Measurements from ENCODE around the gene LILRB5. TPM values are rescaled to one million over a fixed set of nuclear protein-coding genes. Genes with fewer than 3 reads are reported as not detected.

LILRB5 gene
- total RNA-seq, 1 experiment from 2014 or later = not detected

GRCh38 chr19:54254195-54254906, 2.7 kb downstream of the LILRB5 start:
- Histone ChIP-seq H3K4me1 (ENCODE audit: control insufficient read depth in 1 of 2, insufficient read depth in 2 of 2, low read length in 2 of 2) (no peaks in the 10 kb centered on the region), H3K36me3 (ENCODE audit: control insufficient read depth in 1 of 2, insufficient read depth in 2 of 2, low read length in 2 of 2) (no peaks in the 10 kb centered on the region), H3K9me3 (ENCODE audit: control insufficient read depth in 1 of 2, insufficient read depth in 1 of 2, low read depth in 1 of 2, low read length in 2 of 2) (no peaks in the 10 kb centered on the region), H4K20me1 (ENCODE audit: insufficient read depth) (no peaks in the 10 kb centered on the region), H3K27ac (ENCODE audit: low read depth, low read length) (no peak overlapping the region), H3K9ac (ENCODE audit: low read length) (no peak overlapping the region), H3K4me3 (replicated peaks in 1 of 2; ENCODE audit: low read depth in 1 of 2, low read length in 2 of 2) (no peak overlapping the region), H3K79me2 (ENCODE audit: insufficient read depth, low read length) (no peaks in the 10 kb centered on the region), H3K9me2 (ENCODE audit: insufficient read depth) (no peaks in the 10 kb centered on the region), H2AFZ (ENCODE audit: low read depth, low read length, poor library complexity, severe bottlenecking) (no peak overlapping the region), H3K27me3 (ENCODE audit: insufficient read depth, low read length) (peaks cover 14% of the 10 kb centered on the region), H3K4me2 (ENCODE audit: low read length) (no peak overlapping the region)
- POLR2A ChIA-PET = no interaction called here
- CTCF ChIA-PET = no interaction called here
- RAD21 ChIA-PET (ENCODE audit: low non-redundant PET in 1 of 2, low total read pairs in 2 of 2, uncharacterized antibody in 2 of 2, unreplicated experiment in 2 of 2) = no interaction called here
- no peak for DNase-seq (ENCODE audit: low read depth, low spot score)
- intact Hi-C loops (cut with micrococcal nuclease) = no loop called here
- BruUV-seq (replicated peaks) = no TSS peak
- no peak for ATAC-seq
- no peak for TF ChIP-seq ELF1 (IDR thresholded peaks at IDR 0.05; ENCODE audit: borderline replicate concordance, low read depth)
- TF ChIP-seq SRF (IDR thresholded peaks at IDR 0.05; ENCODE audit: low read depth) = no peak
- TF ChIP-seq ATF3 (IDR thresholded peaks at IDR 0.05) = no peak
- no peak for TF ChIP-seq EZH2 (IDR thresholded peaks at IDR 0.05)
- no peak for TF ChIP-seq ZNF274 (IDR thresholded peaks at IDR 0.05; ENCODE audit: low read depth, low read length)
- TF ChIP-seq ZFX (IDR thresholded peaks at IDR 0.05) = no peak
- no peak for TF ChIP-seq POLR2A (IDR thresholded peaks at IDR 0.05; ENCODE audit: borderline replicate concordance, extremely low read depth, insufficient read depth, insufficient read length)
- TF ChIP-seq EGR1 (IDR thresholded peaks at IDR 0.05; ENCODE audit: low read depth) = no peak
- no peak for TF ChIP-seq MAX (IDR thresholded peaks at IDR 0.05)

Measured in HCT116 (cell line).